ENCODE measurements around the gene ZBTB12. TPM values are rescaled to one million over a fixed set of nuclear protein-coding genes. Genes with fewer than 3 reads are reported as not detected.
A peak's percentile ranks its signal among the peaks of the same experiment; 100 is the strongest.

Gene ZBTB12
- total and polyA plus RNA-seq, 2 of the 13 experiments (the other 11 are each of a cell fraction or from before 2014, with no cell fraction given), result 4.8 to 6.0 TPM

GRCh38 chr6:31927863-31928671 lies 26.2 kb upstream of the ZBTB12 start (continued):
- 0 out of 2 replicates have a peak, but pooled peaks have one; percentile 3 for TF ChIP-seq ZNF263 (CRISPR knock-in tag; IDR thresholded peaks at IDR 0.05)
- TF ChIP-seq, protein P1, sequence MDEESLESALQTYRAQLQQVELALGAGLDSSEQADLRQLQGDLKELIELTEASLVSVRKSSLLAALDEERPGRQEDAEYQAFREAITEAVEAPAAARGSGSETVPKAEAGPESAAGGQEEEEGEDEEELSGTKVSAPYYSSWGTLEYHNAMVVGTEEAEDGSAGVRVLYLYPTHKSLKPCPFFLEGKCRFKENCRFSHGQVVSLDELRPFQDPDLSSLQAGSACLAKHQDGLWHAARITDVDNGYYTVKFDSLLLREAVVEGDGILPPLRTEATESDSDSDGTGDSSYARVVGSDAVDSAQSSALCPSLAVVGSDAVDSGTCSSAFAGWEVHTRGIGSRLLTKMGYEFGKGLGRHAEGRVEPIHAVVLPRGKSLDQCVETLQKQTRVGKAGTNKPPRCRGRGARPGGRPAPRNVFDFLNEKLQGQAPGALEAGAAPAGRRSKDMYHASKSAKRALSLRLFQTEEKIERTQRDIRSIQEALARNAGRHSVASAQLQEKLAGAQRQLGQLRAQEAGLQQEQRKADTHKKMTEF (CRISPR knock-in tag; IDR thresholded peaks at IDR 0.05), result no peak
- peak; percentile 57 for TF ChIP-seq ZNF547 (CRISPR knock-in tag; IDR thresholded peaks at IDR 0.05)
- TF ChIP-seq ZNF883 (CRISPR knock-in tag; IDR thresholded peaks at IDR 0.05; ENCODE audit: not compliant biosample characterization), result peak; percentile 69
- TF ChIP-seq, protein P2, sequence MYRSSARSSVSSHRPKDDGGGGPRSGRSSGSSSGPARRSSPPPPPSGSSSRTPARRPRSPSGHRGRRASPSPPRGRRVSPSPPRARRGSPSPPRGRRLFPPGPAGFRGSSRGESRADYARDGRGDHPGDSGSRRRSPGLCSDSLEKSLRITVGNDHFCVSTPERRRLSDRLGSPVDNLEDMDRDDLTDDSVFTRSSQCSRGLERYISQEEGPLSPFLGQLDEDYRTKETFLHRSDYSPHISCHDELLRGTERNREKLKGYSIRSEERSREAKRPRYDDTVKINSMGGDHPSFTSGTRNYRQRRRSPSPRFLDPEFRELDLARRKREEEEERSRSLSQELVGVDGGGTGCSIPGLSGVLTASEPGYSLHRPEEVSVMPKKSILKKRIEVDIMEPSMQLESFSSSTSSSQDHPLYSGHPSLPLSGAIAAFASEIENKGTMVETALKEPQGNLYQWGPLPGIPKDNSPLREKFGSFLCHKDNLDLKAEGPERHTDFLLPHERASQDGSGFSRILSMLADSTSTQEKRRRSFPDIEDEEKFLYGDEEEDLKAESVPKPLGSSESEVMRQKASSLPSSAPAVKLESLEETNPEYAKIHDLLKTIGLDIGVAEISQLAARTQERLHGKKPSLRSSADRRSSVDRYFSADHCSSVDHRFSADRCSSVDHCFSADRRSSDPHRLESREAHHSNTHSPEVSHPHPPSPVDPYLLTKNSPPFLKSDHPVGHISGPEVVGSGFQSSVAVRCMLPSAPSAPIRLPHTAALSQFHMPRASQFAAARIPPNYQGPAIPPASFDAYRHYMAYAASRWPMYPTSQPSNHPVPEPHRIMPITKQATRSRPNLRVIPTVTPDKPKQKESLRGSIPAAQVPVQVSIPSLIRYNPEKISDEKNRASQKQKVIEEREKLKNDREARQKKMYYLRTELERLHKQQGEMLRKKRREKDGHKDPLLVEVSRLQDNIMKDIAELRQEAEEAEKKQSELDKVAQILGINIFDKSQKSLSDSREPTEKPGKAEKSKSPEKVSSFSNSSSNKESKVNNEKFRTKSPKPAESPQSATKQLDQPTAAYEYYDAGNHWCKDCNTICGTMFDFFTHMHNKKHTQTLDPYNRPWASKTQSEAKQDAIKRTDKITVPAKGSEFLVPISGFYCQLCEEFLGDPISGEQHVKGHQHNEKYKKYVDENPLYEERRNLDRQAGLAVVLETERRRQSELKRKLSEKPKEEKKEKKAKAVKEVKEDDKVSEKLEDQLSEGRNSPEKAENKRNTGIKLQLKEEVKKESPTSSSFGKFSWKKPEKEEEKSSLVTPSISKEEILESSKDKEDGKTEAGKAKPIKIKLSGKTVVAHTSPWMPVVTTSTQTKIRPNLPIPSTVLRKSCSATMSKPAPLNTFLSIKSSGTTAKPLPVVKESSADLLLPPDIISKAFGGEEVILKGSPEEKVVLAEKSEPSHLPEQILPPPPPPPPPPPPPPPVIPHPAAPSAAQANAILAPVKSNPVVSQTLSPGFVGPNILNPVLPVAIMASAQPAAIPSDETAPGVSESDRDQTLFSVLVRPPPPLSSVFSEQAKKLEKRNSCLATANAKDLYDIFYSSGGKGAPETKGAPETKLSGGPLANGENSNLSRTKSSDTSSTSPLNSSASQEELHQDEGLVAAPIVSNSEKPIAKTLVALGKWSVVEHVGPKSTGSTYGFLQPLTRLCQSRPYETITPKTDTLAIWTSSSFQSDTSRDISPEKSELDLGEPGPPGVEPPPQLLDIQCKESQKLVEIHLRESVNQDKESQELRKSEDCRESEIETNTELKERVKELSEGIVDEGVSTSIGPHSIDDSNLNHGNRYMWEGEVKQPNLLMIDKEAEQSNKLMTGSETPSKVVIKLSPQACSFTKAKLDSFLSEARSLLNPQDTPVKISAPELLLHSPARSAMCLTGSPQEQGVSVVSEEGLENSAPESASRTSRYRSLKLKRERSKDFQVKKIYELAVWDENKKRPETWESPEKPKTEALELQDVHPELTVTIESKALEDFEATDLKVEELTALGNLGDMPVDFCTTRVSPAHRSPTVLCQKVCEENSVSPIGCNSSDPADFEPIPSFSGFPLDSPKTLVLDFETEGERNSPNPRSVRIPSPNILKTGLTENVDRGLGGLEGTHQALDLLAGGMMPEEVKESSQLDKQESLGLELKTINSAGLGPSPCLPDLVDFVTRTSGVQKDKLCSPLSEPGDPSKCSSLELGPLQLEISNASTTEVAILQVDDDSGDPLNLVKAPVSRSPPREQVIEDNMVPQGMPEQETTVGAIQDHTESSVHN (CRISPR knock-in tag; IDR thresholded peaks at IDR 0.05), result 0 out of 2 replicates have a peak, but pooled peaks have one; percentile 19
- TF ChIP-seq GLI4 (CRISPR knock-in tag; IDR thresholded peaks at IDR 0.05; ENCODE audit: borderline replicate concordance), result 0 out of 2 replicates have a peak, but pooled peaks have one; percentile 41
- TF ChIP-seq NKX3-1 (CRISPR knock-in tag; IDR thresholded peaks at IDR 0.05), result 0 out of 2 replicates have a peak, but pooled peaks have one; percentile 64
- 0 out of 2 replicates have a peak, but pooled peaks have one; percentile 59 for TF ChIP-seq ZNF329 (CRISPR knock-in tag; IDR thresholded peaks at IDR 0.05; ENCODE audit: low read depth)
- no peak for TF ChIP-seq DPF2 (CRISPR knock-in tag; IDR thresholded peaks at IDR 0.05; ENCODE audit: borderline replicate concordance, low read depth)
- TF ChIP-seq RBM22 (optimal IDR thresholded peaks at IDR 0.05; ENCODE audit: low read length), result no peak
- TF ChIP-seq, protein P3, sequence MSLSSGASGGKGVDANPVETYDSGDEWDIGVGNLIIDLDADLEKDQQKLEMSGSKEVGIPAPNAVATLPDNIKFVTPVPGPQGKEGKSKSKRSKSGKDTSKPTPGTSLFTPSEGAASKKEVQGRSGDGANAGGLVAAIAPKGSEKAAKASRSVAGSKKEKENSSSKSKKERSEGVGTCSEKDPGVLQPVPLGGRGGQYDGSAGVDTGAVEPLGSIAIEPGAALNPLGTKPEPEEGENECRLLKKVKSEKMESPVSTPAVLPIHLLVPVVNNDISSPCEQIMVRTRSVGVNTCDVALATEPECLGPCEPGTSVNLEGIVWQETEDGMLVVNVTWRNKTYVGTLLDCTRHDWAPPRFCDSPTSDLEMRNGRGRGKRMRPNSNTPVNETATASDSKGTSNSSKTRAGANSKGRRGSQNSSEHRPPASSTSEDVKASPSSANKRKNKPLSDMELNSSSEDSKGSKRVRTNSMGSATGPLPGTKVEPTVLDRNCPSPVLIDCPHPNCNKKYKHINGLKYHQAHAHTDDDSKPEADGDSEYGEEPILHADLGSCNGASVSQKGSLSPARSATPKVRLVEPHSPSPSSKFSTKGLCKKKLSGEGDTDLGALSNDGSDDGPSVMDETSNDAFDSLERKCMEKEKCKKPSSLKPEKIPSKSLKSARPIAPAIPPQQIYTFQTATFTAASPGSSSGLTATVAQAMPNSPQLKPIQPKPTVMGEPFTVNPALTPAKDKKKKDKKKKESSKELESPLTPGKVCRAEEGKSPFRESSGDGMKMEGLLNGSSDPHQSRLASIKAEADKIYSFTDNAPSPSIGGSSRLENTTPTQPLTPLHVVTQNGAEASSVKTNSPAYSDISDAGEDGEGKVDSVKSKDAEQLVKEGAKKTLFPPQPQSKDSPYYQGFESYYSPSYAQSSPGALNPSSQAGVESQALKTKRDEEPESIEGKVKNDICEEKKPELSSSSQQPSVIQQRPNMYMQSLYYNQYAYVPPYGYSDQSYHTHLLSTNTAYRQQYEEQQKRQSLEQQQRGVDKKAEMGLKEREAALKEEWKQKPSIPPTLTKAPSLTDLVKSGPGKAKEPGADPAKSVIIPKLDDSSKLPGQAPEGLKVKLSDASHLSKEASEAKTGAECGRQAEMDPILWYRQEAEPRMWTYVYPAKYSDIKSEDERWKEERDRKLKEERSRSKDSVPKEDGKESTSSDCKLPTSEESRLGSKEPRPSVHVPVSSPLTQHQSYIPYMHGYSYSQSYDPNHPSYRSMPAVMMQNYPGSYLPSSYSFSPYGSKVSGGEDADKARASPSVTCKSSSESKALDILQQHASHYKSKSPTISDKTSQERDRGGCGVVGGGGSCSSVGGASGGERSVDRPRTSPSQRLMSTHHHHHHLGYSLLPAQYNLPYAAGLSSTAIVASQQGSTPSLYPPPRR (CRISPR knock-in tag; IDR thresholded peaks at IDR 0.05; ENCODE audit: borderline replicate concordance), result 0 out of 2 replicates have a peak, but pooled peaks have one; percentile 20
- TF ChIP-seq ZFY (CRISPR knock-in tag; IDR thresholded peaks at IDR 0.05), result peak; percentile 41; the same call in 1 of the 2 replicates
- TF ChIP-seq BHLHE40 (IDR thresholded peaks at IDR 0.05; ENCODE audit: low read length), result no peak

Data from HepG2 (cell line).